A673 (cell line): ENCODE data around the gene PALMD. TPM values are rescaled to one million over a fixed set of nuclear protein-coding genes. Genes with fewer than 3 reads are reported as not detected.

Experiments
- BruUV-seq: library from RNA; stranded (reverse); fragments of 400-500 nt; replicated peaks from 2 replicates; lab custom pipeline; 2021; lab: Mats Ljungman, UMichigan
- CTCF ChIA-PET: fragments of 300-600 bp; sonication (Branson Sonifier 250); formaldehyde crosslinking; loops from one replicate; lab custom pipeline; 2022; ENCODE audit warnings: antibody characterized with exemption; lab: Charles Lee
- POLR2A ChIA-PET: fragments of 300-600 bp; sonication (Branson Sonifier 250); formaldehyde crosslinking; loops from one replicate; lab custom pipeline; 2022; ENCODE audit warnings: antibody characterized with exemption; ENCODE audit not compliant: low non-redundant PET; lab: Charles Lee
- DNase-seq: peaks from one replicate; pipeline ENCODE4 v3.0.0-alpha.2; 2015; ENCODE audit warnings: low spot score
- H3K27ac ChIP-seq: fragments of 200-600 bp; sonication (generic); 2 replicates; pipeline ENCODE4 v1.5.1; 2016; ENCODE audit warnings: mixed run types, low read depth, mild to moderate bottlenecking, mixed read lengths, antibody characterized with exemption, low read length; ENCODE audit not compliant: poor library complexity, severe bottlenecking
- H3K27me3 ChIP-seq: fragments of 200-600 bp; sonication (generic); replicated peaks from 2 replicates; pipeline ENCODE4 v1.6.1; 2017; ENCODE audit warnings: mixed run types, low read depth, mild to moderate bottlenecking, mixed read lengths, antibody characterized with exemption, low read length; ENCODE audit not compliant: insufficient read depth, poor library complexity
- H3K36me3 ChIP-seq: fragments of 200-600 bp; sonication (generic); 2 replicates; pipeline ENCODE4 v1.6.1; 2016; ENCODE audit warnings: mixed run types, mild to moderate bottlenecking, mixed read lengths, antibody characterized with exemption, low read length; ENCODE audit not compliant: insufficient read depth, poor library complexity, severe bottlenecking
- H3K4me1 ChIP-seq: fragments of 200-600 bp; sonication (generic); 2 replicates; pipeline ENCODE4 v1.6.1; 2017; ENCODE audit warnings: mixed run types, mild to moderate bottlenecking, mixed read lengths, antibody characterized with exemption, low read length; ENCODE audit not compliant: insufficient read depth, poor library complexity, severe bottlenecking
- H3K4me3 ChIP-seq: fragments of 200-600 bp; sonication (generic); 2 replicates; pipeline ENCODE4 v1.5.1; 2016; ENCODE audit warnings: low read depth, mixed run types, mild to moderate bottlenecking, mixed read lengths, low read length; ENCODE audit not compliant: poor library complexity, severe bottlenecking
- H3K9me3 ChIP-seq: fragments of 200-600 bp; sonication (generic); 2 replicates; pipeline ENCODE4 v1.6.1; 2016; ENCODE audit warnings: mixed run types, low read depth, mild to moderate bottlenecking, mixed read lengths, antibody characterized with exemption, low read length; ENCODE audit not compliant: poor library complexity, severe bottlenecking
- EZH2 ChIP-seq: fragments of 200-600 bp; sonication (generic); IDR thresholded peaks from 2 replicates; pipeline ENCODE4 v1.6.1; 2017; ENCODE audit warnings: borderline replicate concordance, low read depth, mild to moderate bottlenecking, mixed read lengths, antibody characterized with exemption, low read length; ENCODE audit not compliant: poor library complexity, severe bottlenecking
- intact Hi-C: fragments of 100-400 bp; cut with micrococcal nuclease; formaldehyde crosslinking; loops from one replicate; pipeline ENCODE4 v1.10.0; 2022; ENCODE audit not compliant: unreplicated experiment
- total RNA-seq: library from RNA; stranded (reverse); gene quantifications from 2 replicates; pipeline ENCODE4 v1.2.3, GENCODE V29; 2021
- TF ChIP-seq, protein P1 (sequence below): fragments of 300-800, 200-600 bp; sonication (generic); conservative IDR thresholded peaks from 2 replicates; pipeline ENCODE4 v1.5.1; 2017; ENCODE audit warnings: low read depth, mild to moderate bottlenecking, antibody characterized with exemption, low read length, moderate library complexity, mixed read lengths

Gene PALMD
- total RNA-seq, 1 experiment from 2014 or later: not detected

DNA sequence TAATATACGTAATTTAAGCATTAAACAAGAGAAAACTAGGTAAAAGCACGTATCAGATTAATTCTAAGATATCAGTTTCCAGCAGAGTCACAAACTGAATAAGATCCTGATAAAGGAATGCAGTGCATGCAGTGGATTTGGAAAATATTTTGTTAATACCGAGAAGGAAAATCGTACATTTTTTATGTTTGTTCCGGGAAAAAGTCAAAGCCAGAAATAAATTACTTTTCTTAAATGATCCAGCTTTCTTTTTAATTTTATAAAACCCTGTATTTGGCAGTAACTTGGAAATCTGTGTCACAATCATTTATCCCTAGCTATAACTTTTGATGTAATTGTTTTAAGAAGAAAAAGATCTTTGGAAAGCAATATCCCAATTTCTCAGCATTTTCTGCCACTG is 955 bp downstream of the PALMD start:
- Histone ChIP-seq H3K27me3 (no peaks in the 10 kb centered on the region), H3K4me1 (no peaks in the 10 kb centered on the region), H3K4me3 (no peak overlapping the region), H3K27ac (no peak overlapping the region), H3K36me3 (no peaks in the 10 kb centered on the region), H3K9me3 (no peaks in the 10 kb centered on the region)
- CTCF ChIA-PET: no interaction called here
- BruUV-seq: no TSS peak
- POLR2A ChIA-PET: no interaction called here
- TF ChIP-seq, protein P1, sequence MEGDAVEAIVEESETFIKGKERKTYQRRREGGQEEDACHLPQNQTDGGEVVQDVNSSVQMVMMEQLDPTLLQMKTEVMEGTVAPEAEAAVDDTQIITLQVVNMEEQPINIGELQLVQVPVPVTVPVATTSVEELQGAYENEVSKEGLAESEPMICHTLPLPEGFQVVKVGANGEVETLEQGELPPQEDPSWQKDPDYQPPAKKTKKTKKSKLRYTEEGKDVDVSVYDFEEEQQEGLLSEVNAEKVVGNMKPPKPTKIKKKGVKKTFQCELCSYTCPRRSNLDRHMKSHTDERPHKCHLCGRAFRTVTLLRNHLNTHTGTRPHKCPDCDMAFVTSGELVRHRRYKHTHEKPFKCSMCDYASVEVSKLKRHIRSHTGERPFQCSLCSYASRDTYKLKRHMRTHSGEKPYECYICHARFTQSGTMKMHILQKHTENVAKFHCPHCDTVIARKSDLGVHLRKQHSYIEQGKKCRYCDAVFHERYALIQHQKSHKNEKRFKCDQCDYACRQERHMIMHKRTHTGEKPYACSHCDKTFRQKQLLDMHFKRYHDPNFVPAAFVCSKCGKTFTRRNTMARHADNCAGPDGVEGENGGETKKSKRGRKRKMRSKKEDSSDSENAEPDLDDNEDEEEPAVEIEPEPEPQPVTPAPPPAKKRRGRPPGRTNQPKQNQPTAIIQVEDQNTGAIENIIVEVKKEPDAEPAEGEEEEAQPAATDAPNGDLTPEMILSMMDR: no peak
- TF ChIP-seq EZH2: no peak
- no peak for DNase-seq
- intact Hi-C loops: no loop called here

DNA sequence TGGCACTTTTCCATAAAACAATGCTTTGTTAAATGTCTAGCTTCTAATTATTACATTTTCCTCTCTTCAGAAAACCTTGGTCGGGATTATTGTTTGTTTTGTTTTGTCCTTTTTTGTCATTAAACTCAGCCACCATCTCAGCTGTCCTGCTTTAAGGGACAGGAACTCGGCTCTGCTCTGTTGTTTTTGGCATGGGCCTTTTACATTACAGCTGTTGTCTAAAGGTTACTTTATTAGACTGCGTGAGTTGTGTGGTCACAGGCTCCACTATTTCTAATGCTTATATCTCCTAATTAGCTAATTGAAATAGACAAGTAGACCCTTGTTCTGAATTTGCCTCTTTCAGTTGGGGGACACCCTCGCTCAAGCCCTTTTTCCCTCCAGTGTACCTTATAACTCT is 1.6 kb downstream of the PALMD start:
- Histone ChIP-seq H3K4me3 (no peak overlapping the region), H3K27ac (no peak overlapping the region), H3K27me3 (no peaks in the 10 kb centered on the region), H3K4me1 (no peaks in the 10 kb centered on the region), H3K36me3 (no peaks in the 10 kb centered on the region), H3K9me3 (no peaks in the 10 kb centered on the region)
- TF ChIP-seq, protein P1: no peak
- TF ChIP-seq EZH2: no peak
- BruUV-seq: no TSS peak
- intact Hi-C loops: no loop called here
- DNase-seq: no peak
- ChIA-PET POLR2A (no interaction called here), CTCF (no interaction called here)

DNA sequence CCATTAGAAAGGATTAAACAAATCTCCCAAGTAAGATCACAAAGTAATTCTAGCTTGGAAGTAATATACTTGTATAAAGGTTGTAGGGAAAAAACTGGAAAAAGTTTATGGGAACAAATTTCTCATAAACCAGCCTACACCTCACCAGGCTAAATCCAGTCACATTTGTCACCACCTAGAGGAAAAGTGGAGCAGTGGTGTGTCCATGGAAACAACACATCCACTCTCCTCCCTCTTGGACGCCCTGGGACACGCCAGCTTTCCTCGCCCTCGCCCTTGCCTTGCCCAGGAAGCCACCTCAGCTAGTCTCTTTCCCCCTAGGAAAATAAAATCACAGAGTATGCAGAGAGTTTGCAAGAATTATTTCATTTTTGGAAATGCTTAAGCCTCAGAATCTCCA is 2.2 kb downstream of the PALMD start:
- peak; percentile 19 for DNase-seq
- intact Hi-C loops: no loop called here
- POLR2A ChIA-PET: no interaction called here
- CTCF ChIA-PET: no interaction called here
- no peak for TF ChIP-seq EZH2
- TF ChIP-seq, protein P1: peak; percentile 27; the same call in 1 of the 2 replicates
- H3K4me1 ChIP-seq: no peaks in the 10 kb centered on the region
- BruUV-seq: no TSS peak
- H3K27me3 ChIP-seq: no peaks in the 10 kb centered on the region
- no peak overlapping the region for H3K27ac ChIP-seq
- H3K9me3 ChIP-seq: no peaks in the 10 kb centered on the region
- no peaks in the 10 kb centered on the region for H3K36me3 ChIP-seq
- no peak overlapping the region for H3K4me3 ChIP-seq
